AG10803 (cell line): ENCODE data around the gene IRF7.
A peak's percentile ranks its signal among the peaks of the same experiment; 100 is the strongest.

Source experiments
- DNase-seq: peaks from one replicate; pipeline ENCODE4 v3.0.0; 2010; ENCODE audit warnings: low read depth
- H3K4me3 ChIP-seq: 2 replicates; pipeline ENCODE4 v1.5.1; 2011; ENCODE audit warnings: mild to moderate bottlenecking, low read length, control low read depth
- CTCF ChIP-seq: conservative IDR thresholded peaks from 2 replicates; pipeline ENCODE4 v1.5.1; 2011; ENCODE audit warnings: mild to moderate bottlenecking, low read length, control low read depth, inconsistent platforms

Gene IRF7

DNA sequence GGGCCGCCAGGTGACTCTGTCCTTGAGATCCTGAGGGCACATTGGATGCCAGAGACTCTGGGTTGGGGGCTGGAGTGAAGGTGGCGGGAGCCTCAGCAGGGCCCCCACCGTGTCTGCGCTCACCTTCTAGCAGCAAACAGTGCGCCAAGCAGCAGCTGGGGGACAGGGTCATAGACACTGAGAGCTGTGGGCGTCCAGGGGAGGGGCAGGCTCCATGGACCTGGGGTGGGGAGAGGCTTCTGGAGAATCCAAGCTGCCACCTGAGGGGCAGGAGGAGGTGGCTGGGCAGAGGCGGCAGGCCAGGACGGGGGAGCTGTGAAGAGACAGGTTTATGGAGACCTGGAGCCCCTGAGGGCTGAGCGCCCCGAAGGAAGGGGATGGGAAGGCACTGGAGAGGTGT lies 31.5 kb downstream of the IRF7 start:
- TF ChIP-seq CTCF = no peak
- DNase-seq = no peak
- H3K4me3 ChIP-seq = no peak overlapping the region

- no peak for TF ChIP-seq CTCF
- no peak overlapping the region for H3K4me3 ChIP-seq
- DNase-seq = no peak
Observed at GRCh38 chr11:581752-582151, 34.0 kb downstream of the IRF7 start.

DNA sequence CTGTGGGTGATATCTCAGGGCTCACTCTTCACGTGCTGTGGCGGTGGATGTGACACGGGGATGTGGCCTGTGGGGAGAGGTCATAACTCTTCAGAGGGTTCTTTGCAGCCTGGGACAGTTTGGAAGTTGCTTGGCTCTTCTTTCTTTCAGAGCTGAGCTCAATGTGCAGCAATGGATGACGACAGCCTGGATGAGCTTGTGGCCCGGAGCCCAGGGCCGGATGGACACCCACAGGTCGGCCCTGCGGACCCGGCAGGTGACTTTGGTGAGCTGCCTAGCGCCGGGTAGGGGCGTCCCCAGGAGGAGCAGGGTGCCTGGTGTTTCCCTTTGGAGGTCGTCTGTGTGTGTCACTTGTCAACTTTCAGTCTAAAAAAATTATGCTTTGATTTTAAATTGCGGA lies 34.4 kb downstream of the IRF7 start:
- H3K4me3 ChIP-seq = no peak overlapping the region
- no peak for TF ChIP-seq CTCF
- no peak for DNase-seq

DNA sequence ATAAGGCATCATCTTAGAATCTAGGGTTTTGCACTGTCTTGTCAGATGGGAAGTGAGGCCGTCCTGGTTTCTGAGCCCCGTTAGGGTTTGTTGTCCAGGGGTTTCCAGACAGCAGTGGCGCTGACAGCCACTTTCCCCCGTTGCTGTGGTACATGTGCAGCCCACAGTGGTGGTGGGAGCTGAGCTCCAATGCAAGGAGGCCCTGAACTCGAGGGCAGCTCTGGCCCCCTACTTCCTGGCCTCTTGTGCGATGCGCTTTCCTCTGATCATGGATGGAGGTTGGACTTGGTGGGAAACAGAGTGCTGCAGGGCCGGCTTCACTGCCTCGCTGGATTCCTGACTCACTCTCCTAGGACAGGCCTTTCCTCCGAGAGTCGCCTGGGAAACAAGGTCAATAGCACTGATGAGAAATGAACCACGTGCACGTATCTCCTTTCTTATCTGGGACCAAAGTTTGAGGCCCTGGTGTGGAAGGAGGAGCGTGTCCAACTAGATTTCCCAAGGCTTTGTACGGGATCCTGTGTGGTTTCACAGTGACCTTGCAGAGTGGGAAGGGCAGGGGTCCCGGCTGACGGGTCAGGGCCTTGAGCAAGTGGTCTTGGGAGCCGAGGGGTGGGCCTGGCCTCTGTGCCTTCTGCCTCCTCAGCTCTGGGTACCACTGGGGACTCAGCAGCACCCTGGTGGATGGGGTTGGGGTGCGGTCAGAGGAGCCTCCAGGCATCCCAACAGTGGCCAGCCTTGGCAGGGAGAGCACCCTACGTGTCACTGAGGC lies 35.7 kb downstream of the IRF7 start:
- TF ChIP-seq CTCF = no peak
- no peak for DNase-seq
- H3K4me3 ChIP-seq = no peak overlapping the region

GRCh38 chr11:578276-579035 lies 37.3 kb downstream of the IRF7 start:
- DNase-seq = no peak
- peak overlapping the region; percentile 93 for H3K4me3 ChIP-seq
- TF ChIP-seq CTCF = no peak

DNA sequence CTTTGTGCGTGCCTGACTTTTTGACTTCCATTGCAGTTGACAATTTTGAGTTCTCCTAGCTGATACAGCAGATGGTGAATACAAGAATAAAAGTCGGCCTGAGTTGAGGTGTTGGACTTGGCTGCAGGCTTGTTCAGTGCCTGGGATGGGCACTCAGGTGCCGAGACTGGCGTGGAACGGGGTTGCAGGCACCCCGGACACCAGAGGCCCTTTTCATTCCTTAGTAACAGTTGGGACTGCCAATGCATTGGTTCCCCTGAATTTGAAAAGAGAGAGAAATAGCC lies 38.2 kb downstream of the IRF7 start:
- DNase-seq = no peak
- TF ChIP-seq CTCF = no peak

GRCh38 chr11:576811-577610 lies 38.7 kb downstream of the IRF7 start:
- no peak for TF ChIP-seq CTCF
- DNase-seq = no peak
- peak overlapping the region; percentile 93 for H3K4me3 ChIP-seq

More for the DNA sequence above, 38.2 kb downstream of the IRF7 start:
- H3K4me3 ChIP-seq = peak overlapping the region; percentile 93
